Measurements from ENCODE around the gene PPEF1.

Gene PPEF1, protein sequence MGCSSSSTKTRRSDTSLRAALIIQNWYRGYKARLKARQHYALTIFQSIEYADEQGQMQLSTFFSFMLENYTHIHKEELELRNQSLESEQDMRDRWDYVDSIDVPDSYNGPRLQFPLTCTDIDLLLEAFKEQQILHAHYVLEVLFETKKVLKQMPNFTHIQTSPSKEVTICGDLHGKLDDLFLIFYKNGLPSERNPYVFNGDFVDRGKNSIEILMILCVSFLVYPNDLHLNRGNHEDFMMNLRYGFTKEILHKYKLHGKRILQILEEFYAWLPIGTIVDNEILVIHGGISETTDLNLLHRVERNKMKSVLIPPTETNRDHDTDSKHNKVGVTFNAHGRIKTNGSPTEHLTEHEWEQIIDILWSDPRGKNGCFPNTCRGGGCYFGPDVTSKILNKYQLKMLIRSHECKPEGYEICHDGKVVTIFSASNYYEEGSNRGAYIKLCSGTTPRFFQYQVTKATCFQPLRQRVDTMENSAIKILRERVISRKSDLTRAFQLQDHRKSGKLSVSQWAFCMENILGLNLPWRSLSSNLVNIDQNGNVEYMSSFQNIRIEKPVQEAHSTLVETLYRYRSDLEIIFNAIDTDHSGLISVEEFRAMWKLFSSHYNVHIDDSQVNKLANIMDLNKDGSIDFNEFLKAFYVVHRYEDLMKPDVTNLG

DNA sequence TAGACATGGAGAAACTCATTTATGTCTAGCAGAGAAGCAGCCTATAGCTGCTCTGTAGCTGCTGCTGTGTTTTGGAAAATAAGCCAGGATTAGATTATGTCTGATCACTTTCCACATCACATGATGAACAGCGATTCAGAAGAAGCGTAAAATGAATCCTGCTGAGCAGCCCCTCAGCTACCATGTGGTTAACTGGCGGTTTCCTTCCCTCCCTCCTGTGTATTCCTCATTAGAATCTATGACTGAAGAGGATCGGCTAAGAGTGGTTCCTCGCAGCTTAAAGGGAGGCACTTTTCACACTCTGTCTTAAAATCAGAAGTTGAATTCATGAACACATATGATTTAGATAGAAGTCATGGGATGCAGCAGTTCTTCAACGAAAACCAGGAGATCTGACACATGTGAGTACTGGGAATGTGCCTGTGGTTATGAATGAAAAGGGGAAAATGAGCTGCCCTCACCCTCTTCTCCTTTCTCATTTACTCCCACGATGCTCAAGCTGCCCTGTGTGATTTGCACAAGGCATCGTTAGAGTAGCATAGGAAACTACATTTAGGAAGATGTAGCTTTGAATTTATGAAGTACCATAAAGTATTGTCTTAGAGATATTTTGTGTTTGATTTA, at the start of gene PPEF1:
Gene PPEF1, plus strand, starts transcription at position 220 of the 624 bp plus-strand sequence. Its CDS starts 136 bp downstream, at position 356.
- no peak for DNase-seq

DNA sequence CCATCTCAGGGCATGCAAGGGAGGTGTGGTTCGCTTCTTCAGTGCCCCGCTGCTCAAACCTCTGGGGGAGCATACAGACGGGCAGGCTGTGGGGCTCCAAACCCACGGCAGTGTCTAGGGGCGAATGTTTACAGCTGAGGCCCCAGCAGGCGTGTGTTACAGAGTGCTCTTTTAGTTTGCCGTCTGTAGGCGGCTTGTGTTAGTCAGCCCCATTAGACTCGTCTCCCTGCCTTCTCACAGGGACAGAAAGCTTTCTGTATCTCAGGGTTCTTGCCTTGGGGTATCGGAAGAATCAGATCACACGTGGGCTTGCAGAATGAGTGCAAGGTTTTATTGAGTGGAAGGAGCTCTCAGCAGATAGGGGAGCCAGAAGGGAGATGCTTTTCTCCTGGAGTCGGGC, 46.2 kb upstream of the PPEF1 start:
- no peak for DNase-seq

DNA sequence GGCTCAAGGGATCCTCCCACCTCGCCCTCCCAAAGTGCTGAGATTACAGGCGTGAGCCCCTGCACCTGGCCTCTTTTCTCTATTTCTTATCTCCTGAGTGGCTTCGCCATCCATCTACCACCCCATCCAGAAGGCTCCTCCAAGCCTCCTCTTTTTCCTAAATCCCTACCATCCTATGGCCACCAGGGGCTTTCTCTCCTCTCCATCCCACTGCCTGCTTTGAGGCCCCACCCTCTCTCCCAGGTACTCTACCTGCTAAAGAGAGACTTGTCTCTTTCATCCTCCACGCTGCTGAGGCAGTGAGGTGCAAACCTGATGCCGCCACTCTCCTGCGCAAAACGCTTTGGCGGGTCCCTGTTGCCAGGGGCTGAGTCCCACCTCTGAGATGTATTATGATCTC, 42.5 kb upstream of the PPEF1 start:
- DNase-seq: no peak

DNA sequence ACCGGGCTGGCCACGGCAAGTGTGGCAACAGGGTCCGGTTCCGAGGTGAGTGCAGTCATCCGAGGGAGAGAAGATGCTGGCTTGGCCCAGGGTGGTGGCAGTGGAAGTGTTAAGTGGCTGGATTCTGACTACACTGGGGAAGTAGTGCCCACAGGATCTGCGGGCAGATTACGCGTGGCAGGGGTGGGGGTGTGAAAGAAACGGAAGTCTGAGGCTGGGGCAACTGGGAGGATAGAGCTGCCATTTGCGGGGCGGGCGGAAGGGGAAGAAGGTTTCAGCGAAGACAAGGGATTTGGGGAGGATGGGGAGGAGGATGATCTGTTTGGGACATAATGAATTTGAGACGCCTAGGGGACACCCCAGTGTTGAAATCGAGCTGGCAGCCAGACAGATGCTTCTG, 40.8 kb upstream of the PPEF1 start:
- DNase-seq: no peak

DNA sequence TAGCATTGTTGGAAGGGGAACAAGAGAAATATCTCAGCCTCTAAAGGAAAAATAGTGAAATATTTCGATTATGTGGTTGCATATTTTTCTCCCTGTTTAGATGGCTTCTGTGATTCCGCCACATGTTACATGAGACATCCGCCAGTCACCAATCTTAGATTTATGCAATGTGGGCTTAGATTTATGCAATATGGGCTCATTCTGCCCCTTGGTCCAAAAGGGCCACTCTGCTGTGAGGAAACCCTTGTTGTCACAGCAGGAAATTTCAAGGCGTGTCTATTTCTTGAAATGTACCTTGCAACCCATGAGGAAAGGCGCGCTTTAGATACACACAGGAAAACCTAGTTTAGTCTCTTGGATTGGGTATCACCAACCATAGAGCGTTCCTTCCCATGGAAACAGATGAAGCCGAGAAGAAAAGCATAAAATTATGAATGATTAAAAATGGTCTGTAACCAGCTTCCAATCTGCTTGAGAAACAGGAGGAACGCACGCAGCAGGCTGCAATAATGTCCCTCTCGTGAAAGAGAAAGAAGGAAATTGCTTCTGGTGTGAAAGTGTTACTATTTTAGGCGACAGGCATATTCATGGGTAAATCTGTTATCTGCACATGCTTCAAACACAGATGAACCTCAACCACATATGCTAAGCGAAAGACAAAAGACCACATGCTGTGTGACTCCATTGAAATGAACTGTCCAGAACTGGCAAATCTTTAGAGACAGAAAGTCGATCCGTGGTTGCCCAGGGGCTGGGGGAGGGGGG, 39.2 kb upstream of the PPEF1 start:
- no peak for DNase-seq

DNA sequence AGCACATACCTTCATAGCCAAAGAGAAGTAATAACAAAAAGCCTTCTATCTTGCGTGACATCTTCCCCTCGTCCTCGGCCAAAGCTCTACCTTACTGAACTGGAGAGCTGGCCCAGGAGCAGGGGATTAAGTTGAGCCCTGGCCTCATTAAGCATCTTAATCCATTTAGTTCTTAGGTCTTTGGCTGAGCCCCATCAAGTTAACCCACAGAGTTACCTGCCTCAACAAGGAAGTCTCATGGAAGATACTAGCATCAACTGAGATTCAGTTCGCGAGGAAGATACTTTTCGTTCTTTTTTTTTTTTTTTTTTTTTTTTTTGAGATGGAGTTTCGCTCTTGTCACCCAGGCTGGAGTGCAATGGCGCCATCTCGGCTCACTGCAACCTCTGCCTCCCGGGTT, 35.4 kb upstream of the PPEF1 start, which contains the start of gene RS1:
Gene RS1, minus strand, starts transcription at position 101 of the 400 bp plus-strand sequence. Its CDS starts 40 bp downstream, at position 61.
- DNase-seq: no peak

DNA sequence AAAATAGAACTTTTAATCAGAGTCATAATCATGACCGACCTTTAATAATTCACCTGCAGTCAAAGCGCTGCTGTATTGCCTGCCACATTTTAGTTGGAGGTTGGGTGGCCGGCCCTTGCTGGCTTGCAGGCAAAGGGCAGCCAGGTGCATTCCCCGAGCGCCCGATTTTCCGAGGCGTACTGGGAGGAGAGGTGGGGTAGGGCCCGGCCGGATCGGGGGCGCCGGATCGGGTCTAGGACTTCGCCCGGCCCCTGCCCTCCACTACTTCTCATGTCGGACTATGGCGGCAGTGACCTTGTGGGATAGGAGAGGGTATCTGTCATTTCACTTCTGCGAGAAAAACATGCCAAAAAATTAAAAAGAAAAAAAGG, 33.0 kb upstream of the PPEF1 start:
- peak; percentile 42 for DNase-seq

DNA sequence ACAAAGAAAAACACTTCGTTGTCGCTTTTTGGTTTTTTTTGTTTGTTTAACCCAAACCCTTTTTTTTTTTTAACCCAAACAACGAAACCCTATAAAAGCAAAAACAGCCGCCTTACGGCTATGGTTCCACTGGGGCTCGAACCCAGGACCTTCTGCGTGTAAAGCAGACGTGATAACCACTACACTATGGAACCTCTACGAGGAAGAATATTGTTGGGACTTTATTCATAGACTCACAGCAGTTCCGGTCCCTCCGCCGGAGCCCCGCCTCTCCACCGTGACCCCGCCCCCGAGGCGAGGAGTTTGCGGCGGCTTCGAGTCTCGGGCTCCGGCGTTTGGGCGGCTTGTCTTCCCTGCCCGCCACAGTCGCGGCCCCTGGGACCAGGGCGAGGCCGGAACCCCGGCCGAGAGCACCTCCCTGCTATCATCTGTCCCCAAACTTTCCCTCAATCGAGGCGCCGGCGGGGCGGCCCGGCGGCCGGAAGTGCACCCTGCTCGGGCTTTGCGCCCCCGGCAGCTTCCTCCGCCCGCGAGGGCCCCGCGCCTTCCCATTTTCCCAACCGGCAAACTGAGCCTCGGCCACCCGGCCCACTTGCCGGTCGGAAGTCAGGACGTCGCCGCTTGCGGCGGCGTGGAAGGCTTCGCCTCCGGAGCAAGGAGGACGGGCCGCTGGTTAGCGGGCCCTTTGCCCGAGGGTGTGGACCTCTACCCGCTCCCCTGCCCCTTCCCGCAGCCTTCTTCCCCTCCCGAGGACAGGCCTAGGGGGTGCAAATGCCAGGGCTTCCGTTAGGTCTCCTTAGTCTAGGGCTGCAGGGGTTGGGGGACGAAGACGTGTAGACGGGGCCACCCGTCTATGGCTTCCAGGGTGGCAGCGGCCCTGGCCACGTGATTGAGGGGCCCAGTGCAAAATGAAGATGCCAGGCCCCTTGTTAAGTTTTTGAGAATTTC, 32.4 kb upstream of the PPEF1 start:
- peak; percentile 43 for DNase-seq

DNA sequence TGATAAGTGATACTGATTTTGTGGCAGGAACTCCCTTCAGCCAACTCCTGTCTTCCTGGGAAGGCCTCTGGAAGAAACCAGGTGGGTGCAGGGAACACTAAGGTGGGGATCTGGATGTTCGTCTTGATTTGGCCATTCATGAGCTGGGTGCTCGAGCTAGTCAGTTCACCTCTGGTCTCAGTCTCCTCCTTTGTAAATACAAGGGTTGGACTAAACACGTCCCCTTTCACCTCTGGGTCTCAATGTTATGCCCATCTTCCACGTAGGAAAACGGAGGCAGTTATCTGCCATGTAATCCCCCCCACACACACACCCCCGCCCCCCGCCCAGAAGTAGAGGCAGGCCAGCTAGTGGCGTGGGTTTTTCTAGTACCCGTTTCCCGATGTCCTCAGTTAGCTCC, 31.4 kb upstream of the PPEF1 start:
- no peak for DNase-seq

DNA sequence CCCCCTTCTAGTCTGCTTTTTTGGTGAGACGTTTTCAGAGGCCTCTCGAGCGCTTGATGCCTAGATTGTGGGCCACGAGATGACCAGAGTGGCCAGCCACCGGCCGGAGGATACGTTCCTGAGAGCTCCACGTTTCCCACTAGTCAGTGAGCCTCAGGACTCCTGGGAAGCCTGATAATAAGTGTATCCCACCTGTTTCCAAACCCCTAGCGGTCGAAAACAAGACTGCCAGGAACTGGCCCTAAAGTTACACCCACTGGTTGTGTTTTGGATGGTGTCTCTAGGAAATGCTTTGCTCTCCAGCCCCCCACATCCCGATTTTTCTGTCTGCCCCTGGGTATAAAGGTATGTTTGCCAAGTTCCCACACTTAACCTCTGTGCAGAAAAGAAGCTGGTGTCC, 31.0 kb upstream of the PPEF1 start:
- DNase-seq: no peak

DNA sequence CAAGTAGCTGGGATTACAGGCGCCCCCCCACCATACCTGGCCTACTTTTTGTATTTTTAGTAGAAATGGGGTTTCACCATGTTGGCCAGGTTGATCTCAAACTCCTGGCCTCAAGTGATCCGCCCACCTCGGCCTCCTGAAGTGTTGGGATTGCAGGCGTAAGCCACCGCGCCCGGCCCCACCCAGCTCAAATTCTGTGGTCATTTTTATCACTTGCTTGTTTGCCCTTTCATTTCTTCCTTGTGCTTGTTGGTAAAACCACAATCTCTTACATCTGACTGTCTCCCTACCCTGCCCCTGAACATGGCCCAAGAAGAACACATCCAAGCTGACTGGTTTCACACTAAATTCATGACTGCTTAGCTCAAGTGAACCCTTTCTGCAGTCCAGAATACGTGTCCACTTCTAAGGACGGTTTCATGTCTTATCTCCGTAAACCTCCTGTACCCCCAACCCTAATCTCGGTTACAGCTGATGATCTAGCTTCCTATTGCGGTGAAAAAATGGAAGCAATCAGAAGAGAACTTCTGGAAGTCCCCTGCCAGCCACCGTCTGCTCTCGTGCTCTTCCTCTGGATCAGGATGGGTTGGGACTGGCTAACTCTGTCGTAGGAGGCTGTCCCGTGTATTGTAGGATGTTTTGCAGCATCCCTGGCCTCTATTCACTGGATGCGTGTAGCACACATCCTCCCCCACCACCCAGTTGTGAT, 30.1 kb upstream of the PPEF1 start:
- no peak for DNase-seq

DNA sequence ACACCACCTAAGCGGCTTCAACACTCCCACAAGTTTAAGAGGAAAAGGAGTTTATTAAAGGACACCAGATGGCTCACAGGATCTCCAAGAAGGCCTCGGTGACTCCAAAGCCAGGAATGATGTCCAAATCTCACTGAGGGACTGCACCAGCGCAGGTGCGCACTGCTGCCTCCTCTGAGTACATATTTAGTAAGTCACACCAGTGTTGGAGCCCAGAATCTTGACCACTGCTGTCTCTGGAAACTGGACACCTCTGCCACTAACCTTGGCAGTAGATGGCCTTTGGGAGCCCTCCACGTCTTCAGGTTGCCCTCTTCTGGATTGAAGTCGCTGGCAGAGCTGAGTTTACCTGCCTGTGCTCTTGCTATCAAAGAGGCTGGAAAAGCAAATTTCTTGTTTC, 25.4 kb upstream of the PPEF1 start:
- no peak for DNase-seq

DNA sequence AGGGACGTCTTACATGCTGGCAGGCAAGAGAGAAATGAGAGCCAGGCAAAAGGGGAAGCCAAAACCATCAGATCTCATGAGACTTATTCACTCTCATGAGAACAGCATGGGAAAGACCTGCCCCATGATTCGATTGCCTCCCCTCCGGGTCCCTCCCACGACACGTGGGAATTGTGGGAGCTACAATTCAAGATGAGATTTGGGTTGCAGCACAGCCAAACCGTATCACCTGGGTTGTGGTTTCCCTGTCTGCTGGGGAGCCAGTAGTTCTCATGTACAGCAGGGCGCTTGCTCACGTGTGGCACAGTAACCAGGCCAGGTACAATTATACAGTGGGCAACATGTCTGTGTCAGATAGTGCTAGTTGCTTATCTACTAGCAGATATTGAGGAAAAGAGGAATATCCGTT, 24.5 kb upstream of the PPEF1 start:
- DNase-seq: no peak

DNA sequence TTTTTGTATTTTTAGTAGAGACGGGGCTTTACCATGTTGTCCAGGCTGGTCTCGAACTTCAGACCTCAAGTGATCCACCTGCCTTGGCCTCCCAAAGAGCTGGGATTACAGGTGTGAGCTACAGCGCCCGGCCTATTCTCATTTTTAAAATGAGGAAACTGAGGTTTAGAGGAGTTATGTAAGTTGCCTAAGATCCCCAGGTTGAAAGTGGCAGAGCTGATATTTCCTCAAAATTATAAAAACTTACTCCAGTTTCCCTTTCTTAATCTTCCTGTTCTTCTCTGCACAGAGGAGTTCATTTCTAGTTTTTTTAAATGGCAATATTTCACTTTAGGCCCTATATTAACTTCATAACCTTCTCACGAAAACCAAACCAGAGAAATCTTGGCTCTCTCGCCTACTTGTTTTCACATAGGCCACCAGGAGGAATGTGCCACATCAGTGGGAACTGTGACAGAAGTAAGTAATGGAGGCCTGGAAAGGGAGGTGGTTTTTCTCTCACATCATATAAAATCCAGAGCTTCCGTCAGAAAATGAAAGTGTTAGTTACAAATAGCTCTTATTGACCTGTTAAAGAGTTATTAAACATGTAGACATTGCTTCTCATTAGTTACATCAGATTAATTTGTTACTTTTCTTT, 19.5 kb upstream of the PPEF1 start:
- no peak for DNase-seq

DNA sequence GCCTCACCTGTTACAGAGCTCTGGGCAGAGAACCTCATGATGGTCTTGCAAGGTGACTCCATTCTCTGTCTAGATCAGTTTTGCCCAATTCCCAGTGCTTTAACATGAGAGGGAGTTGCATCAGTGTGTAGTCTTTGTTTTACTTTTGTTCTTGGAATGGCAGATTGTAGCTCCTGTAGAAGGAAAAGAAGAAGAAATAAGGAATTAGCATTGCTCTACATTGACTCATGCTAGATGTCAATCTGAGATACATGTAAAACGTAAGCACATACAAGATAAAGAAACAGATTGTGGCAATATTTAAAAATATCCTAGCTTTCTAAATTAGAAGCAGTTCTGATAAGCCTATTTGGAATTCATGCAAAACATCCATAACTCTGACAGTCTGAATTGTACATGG, 16.0 kb upstream of the PPEF1 start:
- no peak for DNase-seq

DNA sequence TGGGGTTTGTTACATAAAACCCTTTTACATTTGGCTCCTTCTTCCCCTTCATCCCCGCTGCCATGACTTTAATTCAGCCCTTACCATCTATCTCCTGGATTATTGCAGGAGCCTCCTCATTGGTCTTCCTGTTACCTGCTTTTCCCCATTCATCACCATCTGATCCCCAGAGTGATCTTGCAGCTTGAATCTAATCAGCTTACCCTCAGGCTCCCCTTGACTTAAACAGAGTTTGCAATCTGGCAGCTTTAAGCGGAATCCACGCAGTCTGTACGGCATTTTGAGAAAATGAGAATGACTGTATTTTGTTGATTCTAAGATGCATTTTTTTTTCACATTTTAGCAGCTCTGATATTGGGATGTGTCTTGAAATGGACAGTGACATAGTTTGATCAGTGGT, 14.9 kb upstream of the PPEF1 start:
- no peak for DNase-seq

DNA sequence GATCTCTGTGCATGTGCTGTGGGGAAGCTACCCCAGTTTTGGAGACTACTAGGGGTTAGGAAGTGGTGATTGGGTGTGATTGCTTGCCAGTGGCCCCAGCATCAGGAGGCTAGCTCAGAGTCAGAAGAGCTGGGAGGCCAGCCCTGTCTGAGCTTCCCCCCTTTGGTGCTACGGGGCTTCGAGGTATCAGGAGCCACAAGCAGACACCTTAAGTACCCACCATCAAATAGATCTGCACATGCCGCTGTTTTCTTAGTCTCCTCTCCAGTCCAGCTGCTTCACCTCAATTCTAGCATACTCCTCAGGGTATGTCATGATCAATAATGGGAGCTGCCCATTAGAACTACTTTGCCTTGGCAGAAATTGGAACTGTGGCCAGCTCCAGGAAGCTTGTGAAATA, 10.8 kb upstream of the PPEF1 start:
- no peak for DNase-seq

DNA sequence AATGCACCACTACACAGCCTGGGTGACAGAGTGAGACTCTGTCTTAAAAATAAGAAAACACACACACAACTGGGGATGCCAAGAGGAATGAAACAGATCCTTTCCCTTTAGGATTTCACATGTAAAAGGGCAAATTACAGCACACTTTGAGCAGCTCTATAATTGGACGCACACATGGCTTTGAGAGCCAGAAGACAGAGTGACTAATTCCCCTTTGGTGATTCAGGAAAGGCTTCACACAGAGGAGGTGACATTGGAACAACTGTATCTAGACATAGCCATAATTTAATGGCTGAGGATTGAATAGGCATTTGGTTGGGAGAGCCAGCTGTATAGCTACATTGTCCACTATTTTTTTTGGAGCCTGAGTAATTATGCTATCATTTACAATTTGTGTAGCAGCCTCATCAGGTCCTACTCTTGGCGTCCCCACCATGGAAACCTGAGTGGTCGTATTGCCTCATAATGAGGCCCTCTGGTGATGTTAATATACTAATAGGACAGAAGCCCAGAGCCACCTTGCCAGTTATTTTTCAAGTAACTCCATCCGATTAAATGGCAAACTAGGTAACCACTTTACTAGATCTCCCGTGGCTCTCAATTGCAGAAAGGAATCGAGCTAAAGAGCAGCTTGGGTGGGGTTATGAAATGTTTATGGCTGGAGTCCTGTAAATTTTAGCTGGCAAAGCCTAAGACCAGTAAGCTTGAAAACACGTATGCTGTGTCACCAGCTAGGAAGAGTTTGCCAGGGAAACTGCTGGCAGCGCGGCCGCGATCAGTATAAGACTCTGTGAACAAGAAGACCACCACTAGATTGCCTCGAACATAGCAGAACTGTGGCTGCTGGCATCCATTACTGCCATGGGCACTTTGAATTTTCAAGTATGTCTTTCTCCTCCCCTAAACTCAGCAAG, 8.5 kb upstream of the PPEF1 start:
- no peak for DNase-seq

DNA sequence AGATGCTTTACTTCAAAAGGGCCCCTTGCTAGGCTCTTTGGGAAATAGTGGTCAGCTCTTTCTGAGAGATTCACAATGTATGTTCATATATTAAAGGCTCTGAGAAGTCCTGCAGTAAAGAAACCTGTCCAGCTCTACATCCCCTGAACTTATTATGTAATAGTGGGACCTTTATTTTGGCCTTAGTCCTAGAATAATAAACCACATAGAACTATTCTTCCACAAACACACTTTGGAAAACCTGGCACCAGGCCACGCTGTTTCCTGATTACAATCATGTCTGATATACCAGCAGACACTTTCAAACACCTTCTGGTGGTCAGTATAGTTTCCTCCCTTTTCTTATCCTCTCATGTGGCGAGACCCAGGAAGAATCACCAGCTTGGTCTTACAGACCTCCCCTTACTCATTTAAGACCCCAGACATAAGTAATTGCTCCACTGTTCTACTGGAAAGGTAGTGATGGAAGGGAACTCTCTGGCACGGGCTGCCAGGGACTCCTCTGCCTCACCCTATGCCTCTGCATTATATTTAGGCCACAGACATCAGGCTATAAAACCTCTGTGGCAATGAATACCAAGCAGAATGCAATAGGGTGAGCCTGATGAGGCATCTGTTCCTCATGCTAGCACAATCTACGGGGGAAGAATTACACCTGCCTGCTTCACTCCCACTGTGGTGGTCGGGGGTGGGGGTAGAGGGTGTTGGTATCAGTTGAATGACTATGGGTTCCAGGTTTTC, 5.7 kb upstream of the PPEF1 start:
- no peak for DNase-seq
